Right atrium auricular region (tissue), 2 donors: ENCODE data around the gene ITSN1. TPM values are rescaled to one million over a fixed set of nuclear protein-coding genes. Genes with fewer than 3 reads are reported as not detected.

Source experiments
- DNase-seq: peaks from one replicate; pipeline ENCODE4 v3.0.0-alpha.2; 2019; ENCODE audit warnings: low spot score
- H3K27ac ChIP-seq, 2 donors: fragments of 200-600 bp; sonication (generic); 1 replicate in 1 of 2; 2 replicates in 1 of 2; pipeline ENCODE4 v1.5.1; 2016 to 2019
- H3K27me3 ChIP-seq, 2 donors: fragments of 200-600 bp; sonication (generic); one replicate each; pipeline versions ENCODE4 v1.5.1 to v1.6.0; 2017 to 2019
- H3K36me3 ChIP-seq: fragments of 200-600 bp; sonication (generic); one replicate; pipeline ENCODE4 v1.5.1; 2016
- H3K4me1 ChIP-seq, 2 donors: fragments of 200-600 bp; sonication (generic); one replicate each; pipeline versions ENCODE4 v1.5.1 to v1.6.0; 2017 to 2019
- H3K4me3 ChIP-seq, 2 donors: fragments of 200-600 bp; sonication (generic); 1 replicate in 1 of 2; 2 replicates in 1 of 2; pipeline ENCODE4 v1.5.1; 2017 to 2019; ENCODE audit warnings: mild to moderate bottlenecking in 1 of 2, moderate library complexity in 1 of 2
- H3K9me3 ChIP-seq, 2 donors: fragments of 200-600 bp; sonication (generic); one replicate each; pipeline ENCODE4 v1.5.1; 2019
- total RNA-seq, 2 donors: library from RNA; depleted of rRNA; stranded (reverse); fragments of >200 nt; gene quantifications; one replicate each; pipeline ENCODE4 v1.1.0, GENCODE V29; 2016
- TF ChIP-seq, protein P1 (sequence below), 2 donors: fragments of 200-600 bp; sonication (generic); IDR thresholded peaks; one replicate each; pipeline ENCODE4 v1.5.1; 2019; ENCODE audit warnings: antibody characterized with exemption in 2 of 2

The ITSN1 gene
- total RNA-seq, 2 donors from 2014 or later, result 49.9 to 54.9 TPM

DNA sequence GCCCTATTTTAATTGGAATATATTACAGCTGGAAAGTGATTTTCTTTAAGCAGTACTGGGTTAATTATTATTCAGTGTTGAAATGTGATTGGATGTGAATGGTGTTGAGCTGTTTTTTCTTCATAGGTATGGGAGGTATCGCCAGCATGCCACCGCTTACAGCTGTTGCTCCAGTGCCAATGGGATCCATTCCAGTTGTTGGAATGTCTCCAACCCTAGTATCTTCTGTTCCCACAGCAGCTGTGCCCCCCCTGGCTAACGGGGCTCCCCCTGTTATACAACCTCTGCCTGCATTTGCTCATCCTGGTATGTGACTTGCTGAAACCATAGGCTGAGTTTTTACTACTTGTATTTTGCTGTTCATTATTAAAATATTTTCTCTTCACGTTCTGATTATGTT, 107.7 kb downstream of the ITSN1 start:
- TF ChIP-seq, protein P1, sequence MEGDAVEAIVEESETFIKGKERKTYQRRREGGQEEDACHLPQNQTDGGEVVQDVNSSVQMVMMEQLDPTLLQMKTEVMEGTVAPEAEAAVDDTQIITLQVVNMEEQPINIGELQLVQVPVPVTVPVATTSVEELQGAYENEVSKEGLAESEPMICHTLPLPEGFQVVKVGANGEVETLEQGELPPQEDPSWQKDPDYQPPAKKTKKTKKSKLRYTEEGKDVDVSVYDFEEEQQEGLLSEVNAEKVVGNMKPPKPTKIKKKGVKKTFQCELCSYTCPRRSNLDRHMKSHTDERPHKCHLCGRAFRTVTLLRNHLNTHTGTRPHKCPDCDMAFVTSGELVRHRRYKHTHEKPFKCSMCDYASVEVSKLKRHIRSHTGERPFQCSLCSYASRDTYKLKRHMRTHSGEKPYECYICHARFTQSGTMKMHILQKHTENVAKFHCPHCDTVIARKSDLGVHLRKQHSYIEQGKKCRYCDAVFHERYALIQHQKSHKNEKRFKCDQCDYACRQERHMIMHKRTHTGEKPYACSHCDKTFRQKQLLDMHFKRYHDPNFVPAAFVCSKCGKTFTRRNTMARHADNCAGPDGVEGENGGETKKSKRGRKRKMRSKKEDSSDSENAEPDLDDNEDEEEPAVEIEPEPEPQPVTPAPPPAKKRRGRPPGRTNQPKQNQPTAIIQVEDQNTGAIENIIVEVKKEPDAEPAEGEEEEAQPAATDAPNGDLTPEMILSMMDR (IDR thresholded peaks at IDR 0.05), result no peak
- Histone ChIP-seq H3K36me3 (no peaks in the 10 kb centered on the region), H3K27ac (peak overlapping the region; percentile 13 to 49), H3K9me3 (peaks cover 0 to 15% of the 10 kb centered on the region in 2 donors), H3K27me3 (no peaks in the 10 kb centered on the region), H3K4me3 (no peak overlapping the region), H3K4me1 (peaks cover 0 to 27% of the 10 kb centered on the region in 2 donors)
- no peak for DNase-seq

DNA sequence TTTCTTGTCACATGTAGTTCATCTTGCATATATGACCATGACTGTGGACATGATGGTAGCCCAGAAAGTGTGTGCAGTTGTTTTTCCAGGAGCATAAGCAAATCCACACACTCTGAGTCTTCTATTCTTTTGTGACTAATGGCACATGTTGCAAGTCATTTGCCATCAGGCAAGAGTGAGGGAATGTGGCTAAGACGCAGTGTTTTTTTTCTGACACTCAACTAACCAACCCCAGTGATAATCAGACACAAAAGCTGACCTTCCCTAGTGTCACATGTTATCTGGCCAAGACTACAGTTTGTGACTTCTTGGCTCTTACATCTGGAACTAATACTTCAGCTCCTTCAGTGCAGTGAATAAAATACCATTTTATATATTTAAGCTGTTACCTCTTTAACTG, 108.8 kb downstream of the ITSN1 start:
- TF ChIP-seq, protein P1 (IDR thresholded peaks at IDR 0.05), result no peak
- Histone ChIP-seq H3K4me1 (peaks cover 0 to 27% of the 10 kb centered on the region in 2 donors), H3K27ac (peak overlapping the region; percentile 44 to 49)

DNA sequence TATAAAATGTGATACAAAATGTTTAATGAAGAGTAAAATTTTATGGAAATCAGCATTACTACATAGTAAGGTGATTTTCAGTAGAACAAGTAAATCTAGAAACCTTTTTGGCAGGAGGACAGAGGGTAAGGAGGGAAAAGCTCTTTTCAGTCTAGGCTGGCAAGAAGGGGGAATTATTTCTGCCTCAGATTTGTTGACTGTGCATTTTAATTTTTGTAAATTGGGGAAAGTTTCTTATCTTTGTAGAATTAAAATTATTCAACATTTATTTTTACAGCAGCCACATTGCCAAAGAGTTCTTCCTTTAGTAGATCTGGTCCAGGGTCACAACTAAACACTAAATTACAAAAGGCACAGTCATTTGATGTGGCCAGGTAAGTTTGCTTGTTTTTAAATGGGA, 109.2 kb downstream of the ITSN1 start:
- peaks cover 0 to 15% of the 10 kb centered on the region in 2 donors for H3K9me3 ChIP-seq
- peaks cover 0 to 27% of the 10 kb centered on the region in 2 donors for H3K4me1 ChIP-seq
- no peak overlapping the region for H3K4me3 ChIP-seq
- TF ChIP-seq, protein P1 (IDR thresholded peaks at IDR 0.05), result no peak
- no peak for DNase-seq
- no peaks in the 10 kb centered on the region for H3K27me3 ChIP-seq
- peak overlapping the region; percentile 44 to 49 for H3K27ac ChIP-seq
- H3K36me3 ChIP-seq, result no peaks in the 10 kb centered on the region

More for the DNA sequence above, 108.8 kb downstream of the ITSN1 start:
- no peaks in the 10 kb centered on the region for H3K27me3 ChIP-seq
- H3K4me3 ChIP-seq, result no peak overlapping the region
- H3K36me3 ChIP-seq, result no peaks in the 10 kb centered on the region
- H3K9me3 ChIP-seq, result peaks cover 0 to 15% of the 10 kb centered on the region in 2 donors
- no peak for DNase-seq

DNA sequence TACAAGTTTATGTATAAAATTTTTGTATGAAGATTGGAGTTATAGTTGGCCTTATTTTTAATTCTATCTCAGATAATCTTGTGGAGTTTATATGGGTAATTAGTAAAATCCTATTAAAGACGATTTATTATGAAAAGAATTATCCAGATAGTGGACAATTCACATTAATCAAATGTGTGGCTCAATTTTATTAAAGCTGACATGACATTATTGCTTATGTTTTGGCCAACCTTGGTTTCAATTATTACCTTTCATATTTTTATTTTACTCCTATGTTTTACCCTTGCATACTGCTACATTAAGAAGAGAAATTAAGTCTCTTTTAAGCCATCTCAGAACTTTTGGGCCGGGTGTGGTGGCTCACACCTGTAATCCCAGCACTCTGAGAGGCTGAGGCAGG, 110.0 kb downstream of the ITSN1 start:
- Histone ChIP-seq H3K4me1 (peaks cover 0 to 27% of the 10 kb centered on the region in 2 donors), H3K9me3 (peaks cover 0 to 9% of the 10 kb centered on the region in 2 donors), H3K27me3 (no peaks in the 10 kb centered on the region), H3K36me3 (no peaks in the 10 kb centered on the region), H3K4me3 (no peak overlapping the region), H3K27ac (no peak overlapping the region)
- TF ChIP-seq, protein P1 (IDR thresholded peaks at IDR 0.05), result no peak
- no peak for DNase-seq

DNA sequence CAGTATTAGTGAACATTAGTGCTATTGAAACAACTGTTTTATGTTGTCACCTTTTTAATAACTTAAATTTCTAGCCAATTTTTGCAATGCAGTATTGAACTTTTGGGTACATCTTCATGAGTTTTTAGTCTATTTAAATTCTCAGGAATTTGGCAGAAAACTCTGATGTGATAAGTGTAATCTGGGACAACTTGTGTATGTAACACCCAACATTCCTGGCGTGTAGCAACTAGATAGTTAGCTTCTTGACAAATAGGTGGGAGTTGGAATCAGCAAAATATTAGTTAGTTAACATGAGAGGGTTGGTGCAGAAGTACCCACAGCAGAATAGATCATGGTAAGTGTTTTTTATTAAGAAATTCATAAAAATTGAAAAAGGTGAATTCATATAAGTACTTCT, 111.6 kb downstream of the ITSN1 start:
- no peak overlapping the region for H3K4me3 ChIP-seq
- no peaks in the 10 kb centered on the region for H3K9me3 ChIP-seq
- no peaks in the 10 kb centered on the region for H3K27me3 ChIP-seq
- H3K27ac ChIP-seq, result peak overlapping the region in 1 of 2 donors; percentile 27
- TF ChIP-seq, protein P1 (IDR thresholded peaks at IDR 0.05), result no peak
- H3K36me3 ChIP-seq, result no peaks in the 10 kb centered on the region
- H3K4me1 ChIP-seq, result peaks cover 0 to 27% of the 10 kb centered on the region in 2 donors
- DNase-seq, result no peak

DNA sequence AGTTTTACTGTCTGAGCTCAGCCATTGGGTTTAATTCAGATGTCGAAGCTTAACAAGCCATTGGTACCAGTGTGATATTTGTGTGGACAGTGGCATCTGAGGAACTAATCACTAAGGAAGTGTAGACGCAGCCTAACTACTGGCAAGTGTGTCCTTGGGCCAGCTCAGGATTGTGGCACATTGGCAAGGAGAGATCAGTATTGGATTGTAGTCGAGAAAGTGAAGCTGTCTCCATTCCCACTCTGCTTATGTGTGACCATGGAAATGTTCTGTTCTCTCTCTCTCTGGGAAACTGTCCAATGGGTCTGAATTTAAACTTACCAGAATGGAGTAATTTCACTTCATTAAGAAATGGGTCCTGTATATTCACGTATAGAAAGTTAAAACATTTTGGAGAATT, 112.2 kb downstream of the ITSN1 start:
- peak overlapping the region; percentile 27 to 35 for H3K27ac ChIP-seq
- no peak for DNase-seq
- H3K36me3 ChIP-seq, result no peaks in the 10 kb centered on the region
- TF ChIP-seq, protein P1 (IDR thresholded peaks at IDR 0.05), result no peak
- no peaks in the 10 kb centered on the region for H3K9me3 ChIP-seq
- H3K4me1 ChIP-seq, result peaks cover 0 to 27% of the 10 kb centered on the region in 2 donors
- no peak overlapping the region for H3K4me3 ChIP-seq
- no peaks in the 10 kb centered on the region for H3K27me3 ChIP-seq
